HFFc6 (cell line): ENCODE data around the gene ADIPOR1. TPM values are rescaled to one million over a fixed set of nuclear protein-coding genes. Genes with fewer than 3 reads are reported as not detected.
A peak's percentile ranks its signal among the peaks of the same experiment; 100 is the strongest.

Source experiments
- DNase-seq: peaks from one replicate; pipeline ENCODE4 v3.0.0-alpha.2; 2018
- H3K27ac Mint-ChIP-seq: 2 replicates; pipeline ENCODE4 v1.8.0; 2020; ENCODE audit warnings: mild to moderate bottlenecking, mixed read lengths
- H3K27me3 Mint-ChIP-seq: 2 replicates; pipeline ENCODE4 v1.8.0; 2021; ENCODE audit warnings: mild to moderate bottlenecking, moderate library complexity, mixed read lengths; ENCODE audit not compliant: insufficient read depth
- H3K36me3 Mint-ChIP-seq: 2 replicates; pipeline ENCODE4 v1.8.0; 2021; ENCODE audit warnings: low read depth, mixed read lengths
- H3K4me1 Mint-ChIP-seq: 2 replicates; pipeline ENCODE4 v1.8.0; 2020; ENCODE audit warnings: low read depth, mixed read lengths
- H3K4me3 Mint-ChIP-seq: 2 replicates; pipeline ENCODE4 v1.8.0; 2020; ENCODE audit warnings: mild to moderate bottlenecking, moderate library complexity, mixed read lengths
- H3K9me3 Mint-ChIP-seq: 2 replicates; pipeline ENCODE4 v1.8.0; 2020; ENCODE audit warnings: mild to moderate bottlenecking, mixed read lengths
- total RNA-seq, 6 experiments: library from RNA; stranded (reverse); fragmentation: NEBNext Ultra II Directional; extraction: Animal tissue kit (Norgen Biotek cat#: 25700); gene quantifications; 2 replicates in 1 of 6; 3 replicates in 5 of 6; pipeline ENCODE4 v1.2.3, GENCODE V29; 2021
- TF ChIP-seq, protein P1 (sequence below): fragments of 200-600 bp; sonication (generic); IDR thresholded peaks from 2 replicates; pipeline ENCODE4 v1.5.0; 2021; ENCODE audit warnings: antibody characterized with exemption, mild to moderate bottlenecking

ADIPOR1 gene
- total RNA-seq, 6 experiments from 2014 or later = 90.5 to 123 (median 103) TPM

DNA sequence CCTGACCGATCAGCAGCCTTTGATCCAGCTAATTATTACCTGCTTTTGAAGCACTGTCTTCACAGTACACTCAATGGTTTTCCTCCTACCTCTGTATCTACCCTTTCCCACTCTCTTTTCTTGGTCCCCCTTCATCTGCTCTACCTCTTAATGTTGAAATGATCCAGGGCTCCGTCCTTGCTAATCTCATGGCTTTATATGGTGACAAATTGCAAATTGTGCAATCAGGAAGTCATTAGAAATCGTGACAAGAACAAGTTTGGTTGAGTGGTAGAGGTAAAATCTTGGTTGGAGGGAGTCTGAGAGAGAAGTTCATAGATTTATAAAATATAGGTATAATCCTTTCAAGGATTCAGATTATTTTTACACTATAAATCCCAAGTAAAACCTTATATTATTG lies 18.5 kb upstream of the ADIPOR1 start:
- H3K4me1 Mint-ChIP-seq = no peaks in the 10 kb centered on the region
- no peak overlapping the region for H3K27ac Mint-ChIP-seq
- TF ChIP-seq, protein P1, sequence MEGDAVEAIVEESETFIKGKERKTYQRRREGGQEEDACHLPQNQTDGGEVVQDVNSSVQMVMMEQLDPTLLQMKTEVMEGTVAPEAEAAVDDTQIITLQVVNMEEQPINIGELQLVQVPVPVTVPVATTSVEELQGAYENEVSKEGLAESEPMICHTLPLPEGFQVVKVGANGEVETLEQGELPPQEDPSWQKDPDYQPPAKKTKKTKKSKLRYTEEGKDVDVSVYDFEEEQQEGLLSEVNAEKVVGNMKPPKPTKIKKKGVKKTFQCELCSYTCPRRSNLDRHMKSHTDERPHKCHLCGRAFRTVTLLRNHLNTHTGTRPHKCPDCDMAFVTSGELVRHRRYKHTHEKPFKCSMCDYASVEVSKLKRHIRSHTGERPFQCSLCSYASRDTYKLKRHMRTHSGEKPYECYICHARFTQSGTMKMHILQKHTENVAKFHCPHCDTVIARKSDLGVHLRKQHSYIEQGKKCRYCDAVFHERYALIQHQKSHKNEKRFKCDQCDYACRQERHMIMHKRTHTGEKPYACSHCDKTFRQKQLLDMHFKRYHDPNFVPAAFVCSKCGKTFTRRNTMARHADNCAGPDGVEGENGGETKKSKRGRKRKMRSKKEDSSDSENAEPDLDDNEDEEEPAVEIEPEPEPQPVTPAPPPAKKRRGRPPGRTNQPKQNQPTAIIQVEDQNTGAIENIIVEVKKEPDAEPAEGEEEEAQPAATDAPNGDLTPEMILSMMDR = no peak
- H3K4me3 Mint-ChIP-seq = no peak overlapping the region
- H3K9me3 Mint-ChIP-seq = no peaks in the 10 kb centered on the region
- no peak for DNase-seq
- H3K36me3 Mint-ChIP-seq = no peaks in the 10 kb centered on the region
- peaks cover 47% of the 10 kb centered on the region for H3K27me3 Mint-ChIP-seq

DNA sequence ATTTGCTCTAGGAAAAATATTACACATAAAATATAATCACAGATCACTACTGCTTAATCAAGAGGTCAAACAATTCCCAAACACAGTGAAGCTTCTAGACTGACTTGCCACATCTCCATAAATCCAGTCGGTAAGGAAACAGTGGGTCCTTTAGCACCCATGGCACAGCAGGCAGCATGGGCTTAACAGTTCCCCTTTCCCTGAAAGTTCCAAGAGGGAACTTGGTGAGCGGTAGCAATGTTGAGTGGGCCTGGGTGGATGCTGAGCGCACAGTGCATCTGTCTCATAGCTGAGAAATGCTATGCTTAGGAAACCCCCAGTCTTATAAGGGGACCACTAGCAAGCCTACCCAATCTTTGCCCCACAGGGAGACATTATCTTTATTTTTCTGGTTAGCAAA lies 16.7 kb upstream of the ADIPOR1 start:
- TF ChIP-seq, protein P1 = no peak
- Mint-ChIP-seq H3K36me3 (no peaks in the 10 kb centered on the region), H3K27me3 (peaks cover 42% of the 10 kb centered on the region), H3K4me3 (no peak overlapping the region), H3K4me1 (no peaks in the 10 kb centered on the region), H3K9me3 (no peaks in the 10 kb centered on the region), H3K27ac (no peak overlapping the region)
- no peak for DNase-seq

DNA sequence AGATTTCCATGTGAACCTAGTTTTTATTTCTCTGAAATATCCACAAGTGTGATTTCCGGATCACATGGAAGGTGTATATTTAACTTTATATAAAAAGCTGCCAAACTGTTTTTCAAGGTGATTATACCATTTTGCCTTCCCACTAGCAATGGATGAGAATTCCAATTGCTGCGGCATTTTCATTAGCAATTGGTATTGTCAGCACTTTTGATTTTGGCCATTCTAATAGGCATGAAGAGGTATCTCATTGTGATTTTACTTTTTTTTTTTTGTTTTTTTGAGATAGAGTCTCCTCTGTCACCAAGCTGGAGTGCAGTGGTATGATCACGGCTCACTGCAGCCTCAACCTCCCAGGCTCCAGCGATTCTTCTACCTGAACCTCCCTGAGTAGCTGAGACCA lies 13.9 kb upstream of the ADIPOR1 start:
- TF ChIP-seq, protein P1 = no peak
- no peak overlapping the region for H3K4me3 Mint-ChIP-seq
- no peak for DNase-seq
- peaks cover 20% of the 10 kb centered on the region for H3K27me3 Mint-ChIP-seq
- no peak overlapping the region for H3K27ac Mint-ChIP-seq
- H3K4me1 Mint-ChIP-seq = peaks cover 17% of the 10 kb centered on the region
- no peaks in the 10 kb centered on the region for H3K36me3 Mint-ChIP-seq
- no peaks in the 10 kb centered on the region for H3K9me3 Mint-ChIP-seq

DNA sequence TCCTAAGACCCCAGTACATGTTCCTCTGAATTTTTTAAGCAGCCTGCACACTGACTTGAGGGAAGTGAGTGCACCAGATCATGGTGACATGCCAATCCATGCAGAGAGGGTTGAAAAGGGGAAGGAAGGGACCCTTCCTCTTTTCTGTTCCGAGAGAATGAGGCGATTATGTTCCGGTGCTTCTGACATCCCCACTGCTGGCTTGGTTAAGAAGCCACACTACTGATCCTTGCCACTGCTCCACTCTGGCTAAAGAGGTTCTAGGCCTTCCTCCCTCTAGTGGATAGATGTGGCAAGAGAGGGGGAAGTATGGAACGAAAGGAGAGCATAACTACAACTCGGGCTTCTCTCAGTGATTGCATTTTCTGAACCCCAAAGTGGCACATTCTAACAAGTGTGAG lies 10.8 kb upstream of the ADIPOR1 start:
- no peaks in the 10 kb centered on the region for H3K9me3 Mint-ChIP-seq
- DNase-seq = peak; percentile 73
- no peak overlapping the region for H3K4me3 Mint-ChIP-seq
- H3K36me3 Mint-ChIP-seq = 0 out of 2 replicates have a peak, but pooled peaks cover 5% of the 10 kb centered on the region
- TF ChIP-seq, protein P1 = peak; percentile 78
- peaks cover 18% of the 10 kb centered on the region for H3K27me3 Mint-ChIP-seq
- H3K27ac Mint-ChIP-seq = no peak overlapping the region
- peaks cover 39% of the 10 kb centered on the region for H3K4me1 Mint-ChIP-seq

DNA sequence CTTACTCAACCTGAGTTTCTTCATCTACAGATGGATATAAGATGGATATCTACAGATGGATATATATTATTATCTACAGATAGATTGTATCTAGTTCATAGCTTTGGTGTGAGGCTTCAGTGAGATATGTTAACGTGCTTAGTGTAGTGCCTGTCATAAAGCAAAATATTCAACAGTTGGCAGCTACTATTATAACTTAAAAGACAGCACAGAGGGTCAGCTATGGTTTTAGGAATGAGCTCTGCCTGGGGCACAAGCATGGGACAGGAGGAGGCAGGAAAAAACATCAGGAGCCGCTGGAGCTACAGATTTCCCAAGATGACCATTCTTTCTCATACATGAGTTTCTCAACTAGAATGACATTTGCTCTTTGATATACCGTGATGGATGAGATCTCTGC lies 10.2 kb upstream of the ADIPOR1 start:
- no peaks in the 10 kb centered on the region for H3K9me3 Mint-ChIP-seq
- H3K4me3 Mint-ChIP-seq = no peak overlapping the region
- no peak overlapping the region for H3K27ac Mint-ChIP-seq
- peaks cover 20% of the 10 kb centered on the region for H3K27me3 Mint-ChIP-seq
- DNase-seq = no peak
- peaks cover 39% of the 10 kb centered on the region for H3K4me1 Mint-ChIP-seq
- H3K36me3 Mint-ChIP-seq = 0 out of 2 replicates have a peak, but pooled peaks cover 5% of the 10 kb centered on the region
- TF ChIP-seq, protein P1 = no peak
